CD14-positive monocyte (primary cell): ENCODE results near the gene MBP. TPM values are rescaled to one million over a fixed set of nuclear protein-coding genes. Genes with fewer than 3 reads are reported as not detected.

ENCODE experiments used
- DNase-seq, 3 donors: peaks; one replicate each; pipeline ENCODE4 v3.0.0-alpha.2; 2011 to 2022
- H2AFZ ChIP-seq: 2 replicates; pipeline ENCODE4 v1.6.0; 2012; ENCODE audit warnings: mild to moderate bottlenecking, low read depth, low read length, inconsistent platforms; ENCODE audit not compliant: insufficient read depth, poor library complexity, severe bottlenecking
- H3K27ac ChIP-seq, 2 donors: 1 replicate in 1 of 2; 2 replicates in 1 of 2; pipeline ENCODE4 v1.5.1; 2012 to 2013; ENCODE audit warnings: low read length in 2 of 2, control low read depth in 1 of 2, inconsistent platforms in 1 of 2, low read depth in 1 of 2, mild to moderate bottlenecking in 1 of 2
- H3K27me3 ChIP-seq, 2 donors: one replicate each; pipeline versions ENCODE4 v1.6.0 to v1.6.1; 2011 to 2013; ENCODE audit warnings: low read length in 2 of 2; ENCODE audit not compliant: control insufficient read depth in 2 of 2, insufficient read depth in 2 of 2
- H3K36me3 ChIP-seq, 2 donors: replicated peaks in 1 of 2; 1 replicate in 1 of 2; 2 replicates in 1 of 2; pipeline versions ENCODE4 v1.5.1 to v1.6.1; 2012 to 2013; ENCODE audit warnings: low read length in 2 of 2, control low read depth in 1 of 2, inconsistent platforms in 1 of 2, mild to moderate bottlenecking in 1 of 2; ENCODE audit not compliant: insufficient read depth in 2 of 2, control insufficient read depth in 1 of 2
- H3K4me1 ChIP-seq, 2 donors: 1 replicate in 1 of 2; 2 replicates in 1 of 2; pipeline versions ENCODE4 v1.5.1 to v1.6.1; 2012 to 2013; ENCODE audit warnings: low read length in 2 of 2, control low read depth in 1 of 2, inconsistent platforms in 1 of 2, mild to moderate bottlenecking in 1 of 2, moderate library complexity in 1 of 2; ENCODE audit not compliant: insufficient read depth in 2 of 2, control insufficient read depth in 1 of 2
- H3K4me2 ChIP-seq: replicated peaks from 2 replicates; pipeline ENCODE3; 2012; ENCODE audit warnings: low read length, moderate library complexity, mild to moderate bottlenecking; ENCODE audit not compliant: poor library complexity, severe bottlenecking; ENCODE audit errors: extremely low read depth
- H3K4me3 ChIP-seq, 3 experiments: fragments of 200-600 bp in 1 of 3; sonication (generic) in 1 of 3; replicated peaks in 1 of 3; 1 replicate in 2 of 3; 2 replicates in 1 of 3; pipeline ENCODE4 v1.5.1; 2011 to 2013; ENCODE audit warnings: low read length in 3 of 3, mild to moderate bottlenecking in 3 of 3, control low read depth in 2 of 3, low read depth in 2 of 3, inconsistent platforms in 1 of 3, moderate library complexity in 1 of 3
- H3K79me2 ChIP-seq: 2 replicates; pipeline ENCODE4 v1.6.0; 2012; ENCODE audit warnings: mild to moderate bottlenecking, control low read depth, inconsistent platforms, low read length, moderate library complexity; ENCODE audit not compliant: insufficient read depth
- H3K9ac ChIP-seq: 2 replicates; pipeline ENCODE4 v1.6.0; 2017; ENCODE audit warnings: low read length, mild to moderate bottlenecking; ENCODE audit not compliant: insufficient read depth, poor library complexity, severe bottlenecking
- H3K9me3 ChIP-seq, 2 donors: replicated peaks in 1 of 2; 1 replicate in 1 of 2; 2 replicates in 1 of 2; pipeline versions ENCODE4 v1.5.1 to v1.6.1; 2012 to 2013; ENCODE audit warnings: low read length in 2 of 2, control low read depth in 1 of 2; ENCODE audit not compliant: control insufficient read depth in 1 of 2, insufficient read depth in 1 of 2
- H4K20me1 ChIP-seq: 2 replicates; pipeline ENCODE4 v1.6.0; 2012; ENCODE audit warnings: mild to moderate bottlenecking, low read length, control low read depth, moderate library complexity; ENCODE audit not compliant: insufficient read depth
- H3K27ac Mint-ChIP-seq, 7 donors: one replicate each; pipeline ENCODE4 v1.8.0; 2020; ENCODE audit warnings: mild to moderate bottlenecking in 7 of 7, mixed read lengths in 7 of 7, moderate library complexity in 6 of 7, inconsistent platforms in 2 of 7
- H3K27me3 Mint-ChIP-seq, 3 donors: one replicate each; pipeline ENCODE4 v1.8.0; 2021 to 2022; ENCODE audit warnings: low read depth in 3 of 3, mild to moderate bottlenecking in 3 of 3, mixed read lengths in 3 of 3, moderate library complexity in 3 of 3, inconsistent platforms in 1 of 3
- H3K36me3 Mint-ChIP-seq, 2 donors: one replicate each; pipeline ENCODE4 v1.8.0; 2020; ENCODE audit warnings: mixed read lengths in 2 of 2, inconsistent platforms in 1 of 2, mild to moderate bottlenecking in 1 of 2
- H3K4me1 Mint-ChIP-seq: one replicate; pipeline ENCODE4 v1.8.0; 2020; ENCODE audit warnings: mild to moderate bottlenecking, mixed read lengths
- H3K4me3 Mint-ChIP-seq, 2 donors: one replicate each; pipeline ENCODE4 v1.8.0; 2020; ENCODE audit warnings: mild to moderate bottlenecking in 2 of 2, mixed read lengths in 2 of 2, moderate library complexity in 1 of 2
- H3K9me3 Mint-ChIP-seq, 7 donors: one replicate each; pipeline ENCODE4 v1.8.0; 2020 to 2022; ENCODE audit warnings: mixed read lengths in 7 of 7, mild to moderate bottlenecking in 6 of 7, moderate library complexity in 6 of 7, inconsistent platforms in 2 of 7
- WGBS: methylation state at CpG from one replicate; pipeline ENCODE4 v1.1.5; 2013; ENCODE audit warnings: missing lambda C conversion rate; ENCODE audit not compliant: insufficient coverage; 5-methylcytosine and 5-hydroxymethylcytosine counted together
- intact Hi-C, 2 donors: fragments of 100-400 bp; cut with micrococcal nuclease; formaldehyde crosslinking; loops; one replicate each; pipeline versions ENCODE4 v1.15.0 to v1.15.1; 2023
- polyA plus RNA-seq, 3 donors: library from polyadenylated mRNA; depleted of rRNA in 1 of 3; unstranded in 2 of 3; stranded (reverse) in 1 of 3; fragments of 300-500 nt in 2 of 3; fragments of >200 nt in 1 of 3; fragmentation: Illumina TruSeq in 2 of 3; gene quantifications; 1 replicate in 2 of 3; 2 replicates in 1 of 3; pipeline ENCODE4 v1.2.3, GENCODE V29; 2012 to 2021
- TF ChIP-seq, protein P1 (sequence below): fragments of 200-600 bp; IDR thresholded peaks from one replicate; pipeline ENCODE4 v1.8.0; 2022; ENCODE audit warnings: antibody characterized with exemption, mild to moderate bottlenecking

Gene MBP
- polyA plus RNA-seq, 3 donors: 47.7 to 81.0 (median 50.4) TPM

DNA sequence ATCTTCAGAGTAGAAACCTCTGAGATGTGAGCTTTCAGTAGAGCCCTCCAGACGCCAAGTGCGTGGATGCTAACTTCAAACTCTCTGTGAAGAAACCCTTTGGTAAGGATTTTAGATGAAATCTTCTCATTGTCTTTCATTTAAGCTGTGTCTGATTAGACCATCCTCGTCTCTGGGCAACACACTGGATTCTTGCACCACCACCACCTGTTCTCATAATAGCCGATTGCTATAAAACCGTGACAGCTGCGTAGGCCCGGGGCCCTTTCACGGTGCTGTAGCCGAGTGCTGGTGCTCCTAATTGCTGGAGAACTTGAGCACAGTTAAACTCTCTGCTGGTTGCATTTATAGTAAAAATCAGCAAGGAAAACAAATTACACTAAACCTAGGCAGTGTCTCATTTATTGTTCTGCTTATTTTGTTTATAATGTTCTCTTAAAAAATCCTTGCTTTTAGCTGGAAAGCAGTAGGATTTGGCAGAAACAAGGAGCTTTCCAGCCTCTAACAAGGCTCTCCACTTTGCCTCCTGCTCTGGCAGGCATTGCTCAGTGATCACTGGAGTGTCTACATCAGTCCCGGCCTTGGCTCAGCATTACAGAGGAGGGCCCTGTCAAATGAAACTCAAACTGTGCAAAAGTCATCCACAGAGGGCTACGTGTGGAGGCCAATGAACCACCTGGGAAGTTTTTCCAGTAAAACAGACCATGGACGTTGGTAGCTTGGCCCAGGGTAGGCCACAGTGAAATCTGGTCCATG lies 40.9 kb upstream of the MBP start:
- H4K20me1 ChIP-seq: no peaks in the 10 kb centered on the region
- no peaks in the 10 kb centered on the region for H3K36me3 ChIP-seq
- H3K4me1 ChIP-seq: peaks cover 5 to 7% of the 10 kb centered on the region in 2 donors
- no peaks in the 10 kb centered on the region for H3K9me3 ChIP-seq
- Mint-ChIP-seq H3K27ac (no peak overlapping the region), H3K4me3 (no peak overlapping the region), H3K27me3 (peaks cover 0 to 3% (median 0%) of the 10 kb centered on the region in 3 donors), H3K4me1 (peaks cover 4% of the 10 kb centered on the region), H3K36me3 (no peaks in the 10 kb centered on the region), H3K9me3 (no peaks in the 10 kb centered on the region)
- no peak overlapping the region for H3K4me3 ChIP-seq
- no peak for DNase-seq
- H3K9ac ChIP-seq: no peak overlapping the region
- H2AFZ ChIP-seq: no peak overlapping the region
- H3K79me2 ChIP-seq: no peaks in the 10 kb centered on the region
- no peaks in the 10 kb centered on the region for H3K27me3 ChIP-seq
- TF ChIP-seq, protein P1, sequence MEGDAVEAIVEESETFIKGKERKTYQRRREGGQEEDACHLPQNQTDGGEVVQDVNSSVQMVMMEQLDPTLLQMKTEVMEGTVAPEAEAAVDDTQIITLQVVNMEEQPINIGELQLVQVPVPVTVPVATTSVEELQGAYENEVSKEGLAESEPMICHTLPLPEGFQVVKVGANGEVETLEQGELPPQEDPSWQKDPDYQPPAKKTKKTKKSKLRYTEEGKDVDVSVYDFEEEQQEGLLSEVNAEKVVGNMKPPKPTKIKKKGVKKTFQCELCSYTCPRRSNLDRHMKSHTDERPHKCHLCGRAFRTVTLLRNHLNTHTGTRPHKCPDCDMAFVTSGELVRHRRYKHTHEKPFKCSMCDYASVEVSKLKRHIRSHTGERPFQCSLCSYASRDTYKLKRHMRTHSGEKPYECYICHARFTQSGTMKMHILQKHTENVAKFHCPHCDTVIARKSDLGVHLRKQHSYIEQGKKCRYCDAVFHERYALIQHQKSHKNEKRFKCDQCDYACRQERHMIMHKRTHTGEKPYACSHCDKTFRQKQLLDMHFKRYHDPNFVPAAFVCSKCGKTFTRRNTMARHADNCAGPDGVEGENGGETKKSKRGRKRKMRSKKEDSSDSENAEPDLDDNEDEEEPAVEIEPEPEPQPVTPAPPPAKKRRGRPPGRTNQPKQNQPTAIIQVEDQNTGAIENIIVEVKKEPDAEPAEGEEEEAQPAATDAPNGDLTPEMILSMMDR: no peak
- no peak overlapping the region for H3K4me2 ChIP-seq
- intact Hi-C loops: no loop called here
- H3K27ac ChIP-seq: no peak overlapping the region
- WGBS: 50% methylated on average over 4 of the region's 12 CpGs

DNA sequence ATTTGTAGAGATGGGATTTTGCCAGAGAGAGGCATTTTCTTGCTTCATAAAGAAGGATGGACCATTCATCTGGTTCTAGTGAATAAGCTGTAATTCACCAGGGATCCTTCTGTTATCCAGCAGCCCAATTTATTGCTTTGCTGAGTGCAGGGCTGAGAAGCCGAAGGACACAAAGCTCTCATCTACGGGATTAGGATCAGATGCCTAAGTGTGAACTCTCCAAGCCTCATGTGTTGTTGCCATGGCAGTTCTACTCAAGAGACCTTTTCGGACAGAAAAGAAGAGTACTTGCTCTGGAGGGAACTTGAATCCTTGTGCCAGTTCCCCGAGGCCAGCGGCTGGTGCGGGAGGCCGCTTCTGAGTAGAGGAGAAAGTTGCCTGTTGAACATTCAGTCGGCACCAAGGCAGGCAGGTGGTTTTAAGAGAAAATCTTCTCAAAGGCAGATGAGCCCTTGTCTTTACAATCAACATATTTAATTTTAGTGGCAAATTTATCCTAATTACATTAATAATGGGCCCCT lies 38.4 kb upstream of the MBP start:
- no peak overlapping the region for H3K9ac ChIP-seq
- H2AFZ ChIP-seq: no peak overlapping the region
- H3K4me3 ChIP-seq: no peak overlapping the region
- Mint-ChIP-seq H3K36me3 (no peaks in the 10 kb centered on the region), H3K9me3 (no peaks in the 10 kb centered on the region), H3K27me3 (peaks cover 0 to 5% (median 0%) of the 10 kb centered on the region in 3 donors), H3K27ac (no peak overlapping the region), H3K4me3 (no peak overlapping the region), H3K4me1 (no peaks in the 10 kb centered on the region)
- DNase-seq: no peak
- H3K4me1 ChIP-seq: no peaks in the 10 kb centered on the region
- no peaks in the 10 kb centered on the region for H4K20me1 ChIP-seq
- H3K4me2 ChIP-seq: no peak overlapping the region
- no peak overlapping the region for H3K27ac ChIP-seq
- H3K27me3 ChIP-seq: no peaks in the 10 kb centered on the region
- WGBS: 68% methylated on average over 7 of the region's 8 CpGs
- H3K36me3 ChIP-seq: no peaks in the 10 kb centered on the region
- TF ChIP-seq, protein P1: no peak
- no peaks in the 10 kb centered on the region for H3K9me3 ChIP-seq
- no peaks in the 10 kb centered on the region for H3K79me2 ChIP-seq
- intact Hi-C loops: no loop called here
